ENCODE data around the gene TCEA2.

Gene TCEA2

DNA sequence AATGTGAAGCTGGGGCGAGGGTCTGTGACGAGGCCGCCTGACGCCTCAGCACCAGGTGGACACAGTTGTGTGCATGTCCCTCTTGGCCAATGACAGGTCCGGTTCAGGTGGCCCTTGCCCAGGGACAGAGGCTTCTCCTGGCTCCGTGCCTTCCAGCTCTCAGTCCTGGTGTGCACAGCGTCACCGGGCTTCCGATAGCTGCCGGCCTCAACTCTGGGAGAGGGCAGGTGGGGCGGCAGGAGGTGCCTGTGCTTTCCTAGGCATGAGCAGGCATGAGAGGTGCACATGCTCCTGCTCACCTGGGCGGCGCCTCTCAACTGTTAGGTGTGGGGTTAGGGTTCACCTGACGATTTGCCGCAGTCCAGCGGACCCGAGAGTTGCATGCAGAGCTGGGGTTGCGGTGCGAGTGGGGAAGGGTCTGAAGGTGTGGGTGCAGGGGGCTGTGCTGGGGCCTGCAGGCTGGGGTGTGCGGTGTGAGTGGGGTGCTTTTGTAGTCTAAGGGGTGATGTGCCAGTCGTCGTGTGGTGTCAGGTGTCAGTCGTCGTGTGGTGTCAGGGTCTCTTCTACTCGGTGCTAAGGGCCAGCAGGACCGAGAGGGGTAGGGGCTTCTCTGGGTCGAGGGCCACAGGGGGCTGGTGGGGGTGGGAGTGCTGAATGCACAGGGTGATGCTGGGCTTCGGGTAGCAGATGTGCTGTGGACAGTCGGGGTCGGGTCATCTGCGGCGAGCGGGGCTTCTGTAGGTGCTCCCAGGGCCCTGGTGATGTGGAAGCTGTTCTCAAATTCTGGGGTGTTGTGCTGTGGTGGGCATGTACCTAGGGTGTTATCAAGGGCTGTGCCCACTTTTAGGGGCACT, 9.8 kb upstream of the TCEA2 start:
- ChIA-PET CTCF (interaction anchor here (1.2 to 15.2 kb wide), 13 partner anchors 9 to 74 kb away, joined by 3 to 187 read pairs (median 5); partner anchors contain the start of genes C20orf204, OPRL1, RGS19 and SAMD10), POLR2A (interaction anchor here (0.9 to 1.4 kb wide), 6 partner anchors 9 to 68 kb away, joined by 3 to 7 read pairs (median 3); partner anchors contain the start of genes OPRL1 and TCEA2)
- H3K9me3 ChIP-seq (ENCODE audit: control extremely low read depth in 1 of 5, control insufficient read depth in 4 of 5, insufficient read depth in 2 of 5, low read depth in 1 of 5, low read length in 4 of 5) = no peaks in the 10 kb centered on the region
- H3K4me1 ChIP-seq (ENCODE audit: control extremely low read depth in 1 of 4, control insufficient read depth in 4 of 4, insufficient read depth in 4 of 4, low read length in 3 of 4) = peaks cover 2 to 93% (median 83%) of the 10 kb centered on the region in 4 experiments
- DNase-seq = no peak
- no peak overlapping the region for H3K4me3 ChIP-seq (ENCODE audit: control insufficient read depth in 1 of 7, extremely low read depth in 1 of 7, insufficient read depth in 4 of 7, low read depth in 2 of 7, low read length in 6 of 7)
- peaks cover 0 to 18% (median 0%) of the 10 kb centered on the region in 5 experiments for H3K27me3 ChIP-seq (replicated peaks in 2 of 5; ENCODE audit: control insufficient read depth in 4 of 5, insufficient read depth in 5 of 5, low read length in 4 of 5)
- no peaks in the 10 kb centered on the region for H3K36me3 ChIP-seq (ENCODE audit: control insufficient read depth in 4 of 4, insufficient read depth in 4 of 4, low read length in 3 of 4)
- WGBS (ENCODE audit: insufficient coverage) = 93% methylated on average over 21 of the region's 33 CpGs
- no peak overlapping the region for H3K27ac ChIP-seq (ENCODE audit: insufficient read depth in 1 of 2, low read depth in 1 of 2, low read length in 2 of 2, poor library complexity in 1 of 2, severe bottlenecking in 2 of 2)

DNA sequence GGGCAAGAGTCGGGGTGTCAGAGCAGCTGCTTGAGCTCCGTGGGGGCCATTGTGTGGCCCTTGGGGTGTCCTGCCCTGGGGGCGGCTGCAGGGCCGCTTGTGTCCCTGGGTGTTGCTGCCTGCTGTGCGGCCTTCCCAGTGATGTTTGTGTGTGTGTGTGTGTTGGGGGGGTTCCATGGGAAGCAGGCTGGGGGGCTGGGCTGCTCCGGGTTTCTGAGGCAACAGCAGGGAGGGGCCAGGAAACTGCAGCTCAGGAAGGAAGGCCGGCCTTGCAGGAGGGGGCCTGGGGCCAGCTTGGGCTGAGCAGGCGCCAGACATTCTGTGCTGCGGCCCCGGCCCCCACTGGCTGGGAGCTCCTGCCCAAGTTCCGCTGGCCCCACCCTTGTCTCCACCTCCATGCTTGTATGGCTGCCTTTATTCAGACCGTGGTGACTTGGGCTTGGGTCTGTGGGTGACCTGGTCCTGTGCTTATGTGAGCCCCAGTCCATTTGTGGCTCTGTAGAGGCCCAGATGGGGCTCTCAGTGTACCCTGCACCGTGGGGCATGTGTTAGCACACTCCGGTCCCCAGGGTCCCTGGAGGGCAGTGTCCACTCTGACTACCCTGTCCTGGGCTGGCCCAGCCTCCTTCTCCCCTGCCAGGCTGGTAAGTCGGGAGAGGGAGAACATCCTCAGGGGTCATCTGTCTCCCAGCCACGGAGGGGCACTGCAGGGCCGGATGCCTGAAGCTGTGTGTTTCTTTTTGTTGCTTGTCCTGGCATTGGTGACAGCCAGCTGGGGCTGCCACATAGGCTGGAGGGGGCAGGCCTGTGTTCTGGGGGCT, 8.9 kb upstream of the TCEA2 start:
- H3K27ac ChIP-seq (ENCODE audit: insufficient read depth in 1 of 2, low read depth in 1 of 2, low read length in 2 of 2, poor library complexity in 1 of 2, severe bottlenecking in 2 of 2) = peak overlapping the region in 1 of 2 experiments; percentile 34
- no peaks in the 10 kb centered on the region for H3K36me3 ChIP-seq (ENCODE audit: control insufficient read depth in 4 of 4, insufficient read depth in 4 of 4, low read length in 3 of 4)
- peak overlapping the region in 5 of 7 experiments; percentile 3 to 59 (median 48) for H3K4me3 ChIP-seq (ENCODE audit: control insufficient read depth in 1 of 7, extremely low read depth in 1 of 7, insufficient read depth in 4 of 7, low read depth in 2 of 7, low read length in 6 of 7)
- peaks cover 0 to 12% (median 0%) of the 10 kb centered on the region in 5 experiments for H3K27me3 ChIP-seq (replicated peaks in 2 of 5; ENCODE audit: control insufficient read depth in 4 of 5, insufficient read depth in 5 of 5, low read length in 4 of 5)
- DNase-seq = peak in 2 of 3 donors; percentile 51 to 52
- H3K4me1 ChIP-seq (ENCODE audit: control extremely low read depth in 1 of 4, control insufficient read depth in 4 of 4, insufficient read depth in 4 of 4, low read length in 3 of 4) = peaks cover 2 to 87% (median 80%) of the 10 kb centered on the region in 4 experiments
- no peaks in the 10 kb centered on the region for H3K9me3 ChIP-seq (ENCODE audit: control extremely low read depth in 1 of 5, control insufficient read depth in 4 of 5, insufficient read depth in 2 of 5, low read depth in 1 of 5, low read length in 4 of 5)
- CTCF ChIA-PET = interaction anchor here (0.6 to 15.2 kb wide), 13 partner anchors 9 to 74 kb away, joined by 3 to 187 read pairs (median 5); partner anchors contain the start of genes C20orf204, LKAAEAR1, OPRL1 and RGS19
- POLR2A ChIA-PET = interaction anchor here (0.8 to 1.4 kb wide), 6 partner anchors 9 to 67 kb away, joined by 3 to 7 read pairs (median 3); partner anchors contain the start of genes OPRL1, RGS19 and TCEA2
- WGBS (ENCODE audit: insufficient coverage) = 0% methylated on average over 10 of the region's 17 CpGs

GRCh38 chr20:64055396-64055892, 7.6 kb upstream of the TCEA2 start:
- WGBS (ENCODE audit: insufficient coverage) = 95% methylated on average over 7 of the region's 9 CpGs
- H3K36me3 ChIP-seq (ENCODE audit: control insufficient read depth in 4 of 4, insufficient read depth in 4 of 4, low read length in 3 of 4) = no peaks in the 10 kb centered on the region
- H3K9me3 ChIP-seq (ENCODE audit: control extremely low read depth in 1 of 5, control insufficient read depth in 4 of 5, insufficient read depth in 2 of 5, low read depth in 1 of 5, low read length in 4 of 5) = no peaks in the 10 kb centered on the region
- DNase-seq = no peak
- no peak overlapping the region for H3K4me3 ChIP-seq (ENCODE audit: control insufficient read depth in 1 of 7, extremely low read depth in 1 of 7, insufficient read depth in 4 of 7, low read depth in 2 of 7, low read length in 6 of 7)
- peaks cover 0 to 4% (median 0%) of the 10 kb centered on the region in 5 experiments for H3K27me3 ChIP-seq (replicated peaks in 2 of 5; ENCODE audit: control insufficient read depth in 4 of 5, insufficient read depth in 5 of 5, low read length in 4 of 5)
- POLR2A ChIA-PET = no interaction called here
- peak overlapping the region in 1 of 2 experiments; percentile 34 for H3K27ac ChIP-seq (ENCODE audit: insufficient read depth in 1 of 2, low read depth in 1 of 2, low read length in 2 of 2, poor library complexity in 1 of 2, severe bottlenecking in 2 of 2)
- CTCF ChIA-PET = interaction anchor here (2.5 to 15.2 kb wide), 2 partner anchors 14 to 17 kb away, joined by 12 to 187 read pairs; partner anchors contain the start of gene C20orf204
- peaks cover 2 to 78% (median 71%) of the 10 kb centered on the region in 4 experiments for H3K4me1 ChIP-seq (ENCODE audit: control extremely low read depth in 1 of 4, control insufficient read depth in 4 of 4, insufficient read depth in 4 of 4, low read length in 3 of 4)

DNA sequence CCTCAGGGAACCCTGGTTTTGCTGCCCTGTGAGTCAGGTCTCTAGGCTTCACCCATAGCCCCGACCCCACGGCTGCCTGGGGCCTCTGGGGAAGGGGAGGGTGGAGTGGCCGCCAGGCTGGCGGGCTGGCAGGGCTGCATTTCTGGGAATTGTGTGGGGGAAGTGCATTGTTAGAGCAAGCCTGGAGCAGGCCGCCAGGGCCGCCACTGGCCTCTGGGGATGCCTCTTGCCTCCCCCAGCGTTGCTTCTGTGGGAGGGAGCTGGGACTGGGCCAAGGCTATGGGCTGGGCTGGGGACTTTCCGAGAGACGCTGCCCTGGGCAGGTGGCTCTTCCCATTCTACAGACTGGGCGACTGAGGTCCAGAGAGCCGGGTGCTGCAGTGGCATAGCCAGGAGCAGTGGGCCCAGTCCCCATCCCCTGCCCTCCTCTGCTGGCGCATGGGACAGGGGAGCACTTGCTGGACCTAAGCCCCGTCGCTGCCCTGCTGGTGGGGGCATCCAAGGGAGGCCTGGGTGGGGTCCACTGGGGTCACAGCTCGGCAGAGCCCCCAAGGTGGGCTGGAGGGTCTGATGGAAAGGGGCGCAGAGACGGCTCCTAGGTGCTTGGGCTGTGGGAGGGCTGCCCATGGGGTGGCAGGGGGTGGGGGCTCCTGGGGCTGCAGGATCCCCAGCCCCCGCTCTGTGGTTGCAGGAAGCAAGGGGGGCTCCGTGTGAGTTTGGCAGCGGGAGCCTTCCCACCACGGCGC, 6.9 kb upstream of the TCEA2 start:
- CTCF ChIA-PET = interaction anchor here (1.5 to 15.2 kb wide), 5 partner anchors 13 to 76 kb away, joined by 5 to 187 read pairs (median 12); partner anchors contain the start of genes C20orf204, PRPF6 and SAMD10
- H3K4me3 ChIP-seq (ENCODE audit: control insufficient read depth in 1 of 7, extremely low read depth in 1 of 7, insufficient read depth in 4 of 7, low read depth in 2 of 7, low read length in 6 of 7) = no peak overlapping the region
- H3K36me3 ChIP-seq (ENCODE audit: control insufficient read depth in 4 of 4, insufficient read depth in 4 of 4, low read length in 3 of 4) = no peaks in the 10 kb centered on the region
- 56% methylated on average over 12 of the region's 22 CpGs for WGBS (ENCODE audit: insufficient coverage)
- POLR2A ChIA-PET = no interaction called here
- no peaks in the 10 kb centered on the region for H3K27me3 ChIP-seq (replicated peaks in 2 of 5; ENCODE audit: control insufficient read depth in 4 of 5, insufficient read depth in 5 of 5, low read length in 4 of 5)
- no peak for DNase-seq
- H3K27ac ChIP-seq (ENCODE audit: insufficient read depth in 1 of 2, low read depth in 1 of 2, low read length in 2 of 2, poor library complexity in 1 of 2, severe bottlenecking in 2 of 2) = peak overlapping the region in 1 of 2 experiments; percentile 34
- no peaks in the 10 kb centered on the region for H3K9me3 ChIP-seq (ENCODE audit: control extremely low read depth in 1 of 5, control insufficient read depth in 4 of 5, insufficient read depth in 2 of 5, low read depth in 1 of 5, low read length in 4 of 5)
- H3K4me1 ChIP-seq (ENCODE audit: control extremely low read depth in 1 of 4, control insufficient read depth in 4 of 4, insufficient read depth in 4 of 4, low read length in 3 of 4) = peaks cover 2 to 72% (median 65%) of the 10 kb centered on the region in 4 experiments

DNA sequence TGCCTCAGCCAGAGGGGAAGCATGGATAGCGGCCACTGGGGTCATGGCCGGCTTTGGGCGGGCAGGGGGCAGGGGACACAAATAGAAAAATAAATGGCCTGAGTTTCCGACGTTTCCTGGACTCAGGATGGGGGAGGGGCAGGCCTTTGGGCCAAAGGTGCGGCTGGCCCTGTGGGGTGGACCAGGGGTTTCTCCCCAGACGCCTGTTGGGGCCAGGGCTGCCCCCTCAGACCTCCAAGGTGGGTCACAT, 6.4 kb upstream of the TCEA2 start:
- H3K4me3 ChIP-seq (ENCODE audit: control insufficient read depth in 1 of 7, extremely low read depth in 1 of 7, insufficient read depth in 4 of 7, low read depth in 2 of 7, low read length in 6 of 7) = no peak overlapping the region
- H3K27me3 ChIP-seq (replicated peaks in 2 of 5; ENCODE audit: control insufficient read depth in 4 of 5, insufficient read depth in 5 of 5, low read length in 4 of 5) = no peaks in the 10 kb centered on the region
- WGBS (ENCODE audit: insufficient coverage) = 43% methylated on average over 6 of the region's 7 CpGs
- no peak for DNase-seq
- ChIA-PET CTCF (interaction anchor here (1.5 to 15.2 kb wide), 7 partner anchors 12 to 76 kb away, joined by 5 to 187 read pairs (median 12); partner anchors contain the start of genes C20orf204, PRPF6 and SAMD10), POLR2A (no interaction called here)
- H3K9me3 ChIP-seq (ENCODE audit: control extremely low read depth in 1 of 5, control insufficient read depth in 4 of 5, insufficient read depth in 2 of 5, low read depth in 1 of 5, low read length in 4 of 5) = no peaks in the 10 kb centered on the region
- no peaks in the 10 kb centered on the region for H3K36me3 ChIP-seq (ENCODE audit: control insufficient read depth in 4 of 4, insufficient read depth in 4 of 4, low read length in 3 of 4)
- peaks cover 2 to 67% (median 64%) of the 10 kb centered on the region in 4 experiments for H3K4me1 ChIP-seq (ENCODE audit: control extremely low read depth in 1 of 4, control insufficient read depth in 4 of 4, insufficient read depth in 4 of 4, low read length in 3 of 4)
- no peak overlapping the region for H3K27ac ChIP-seq (ENCODE audit: insufficient read depth in 1 of 2, low read depth in 1 of 2, low read length in 2 of 2, poor library complexity in 1 of 2, severe bottlenecking in 2 of 2)

DNA sequence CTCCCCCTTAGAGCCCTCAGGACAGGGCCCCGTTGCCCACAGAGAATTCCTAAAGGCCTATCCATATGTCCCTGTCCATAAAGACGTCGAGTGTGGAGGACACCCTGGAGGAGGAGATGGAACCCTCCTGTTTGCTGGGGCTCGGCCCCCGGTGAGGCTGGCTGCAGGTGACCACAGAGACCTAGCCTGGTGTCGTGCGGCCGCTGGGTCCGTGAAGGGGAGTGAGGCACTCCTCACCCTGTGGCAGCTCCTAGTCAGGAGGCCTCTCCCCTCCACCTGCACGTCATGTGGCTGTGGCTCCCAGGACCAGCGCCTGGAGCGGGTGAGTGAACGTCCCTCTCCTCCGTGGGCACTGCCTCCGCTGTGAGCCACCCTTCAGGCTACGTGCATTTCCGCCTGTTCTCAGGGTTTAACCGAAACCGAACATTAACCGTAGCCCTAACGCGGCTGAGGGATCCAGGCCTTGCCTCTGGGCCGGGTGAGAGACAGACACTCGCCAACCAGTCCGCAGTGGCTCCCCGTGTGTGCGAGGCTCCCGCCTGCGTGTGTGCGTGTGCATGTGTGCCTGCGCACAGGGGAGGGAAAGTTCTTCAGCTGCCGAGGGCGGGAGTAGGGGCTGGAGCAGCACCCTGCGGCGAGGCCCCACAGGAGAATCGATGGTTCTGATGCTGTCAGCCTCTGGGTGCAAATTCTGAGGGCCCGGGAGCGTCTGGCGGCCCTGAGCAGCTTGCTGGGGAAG, 5.9 kb upstream of the TCEA2 start:
- CTCF ChIA-PET = interaction anchor here (0.5 to 15.2 kb wide), 13 partner anchors 12 to 175 kb away, joined by 3 to 187 read pairs (median 5); partner anchors contain the start of genes C20orf204, PRPF6, RGS19 and SAMD10
- 57% methylated on average over 33 of the region's 39 CpGs for WGBS (ENCODE audit: insufficient coverage)
- DNase-seq = peak in 2 of 3 donors; percentile 48 to 54
- POLR2A ChIA-PET = no interaction called here
- no peak overlapping the region for H3K27ac ChIP-seq (ENCODE audit: insufficient read depth in 1 of 2, low read depth in 1 of 2, low read length in 2 of 2, poor library complexity in 1 of 2, severe bottlenecking in 2 of 2)
- H3K4me1 ChIP-seq (ENCODE audit: control extremely low read depth in 1 of 4, control insufficient read depth in 4 of 4, insufficient read depth in 4 of 4, low read length in 3 of 4) = peaks cover 2 to 64% (median 61%) of the 10 kb centered on the region in 4 experiments
- H3K4me3 ChIP-seq (ENCODE audit: control insufficient read depth in 1 of 7, extremely low read depth in 1 of 7, insufficient read depth in 4 of 7, low read depth in 2 of 7, low read length in 6 of 7) = peak overlapping the region in 3 of 7 experiments; percentile 33 to 61 (median 36)
- no peaks in the 10 kb centered on the region for H3K36me3 ChIP-seq (ENCODE audit: control insufficient read depth in 4 of 4, insufficient read depth in 4 of 4, low read length in 3 of 4)
- H3K27me3 ChIP-seq (replicated peaks in 2 of 5; ENCODE audit: control insufficient read depth in 4 of 5, insufficient read depth in 5 of 5, low read length in 4 of 5) = no peaks in the 10 kb centered on the region
- H3K9me3 ChIP-seq (ENCODE audit: control extremely low read depth in 1 of 5, control insufficient read depth in 4 of 5, insufficient read depth in 2 of 5, low read depth in 1 of 5, low read length in 4 of 5) = no peaks in the 10 kb centered on the region
